H9 (cell line): ENCODE measurements around the gene SFXN5. TPM values are rescaled to one million over a fixed set of nuclear protein-coding genes. Genes with fewer than 3 reads are reported as not detected.
A peak's percentile ranks its signal among the peaks of the same experiment; 100 is the strongest.

Experiments used
- DNase-seq: peaks from one replicate; pipeline ENCODE4 v3.0.0-alpha.2; 2017
- H2AFZ ChIP-seq: one replicate; pipeline ENCODE4 v1.6.1; 2013; ENCODE audit warnings: mild to moderate bottlenecking, low read length, control low read depth, moderate library complexity
- H2AK5ac ChIP-seq: 2 replicates; pipeline ENCODE4 v1.6.1; 2013; ENCODE audit warnings: low read length, control low read depth, mixed read lengths; ENCODE audit not compliant: insufficient read length
- H2BK120ac ChIP-seq: one replicate; pipeline ENCODE4 v1.6.1; 2013; ENCODE audit warnings: low read depth, mild to moderate bottlenecking, low read length, control low read depth, inconsistent platforms; ENCODE audit not compliant: poor library complexity, severe bottlenecking
- H2BK12ac ChIP-seq: 2 replicates; pipeline ENCODE4 v1.6.1; 2013; ENCODE audit warnings: low read length, control low read depth, mixed read lengths, low read depth; ENCODE audit not compliant: insufficient read length
- H2BK15ac ChIP-seq: 2 replicates; pipeline ENCODE4 v1.6.1; 2013; ENCODE audit warnings: low read depth, low read length, control low read depth
- H2BK20ac ChIP-seq: one replicate; pipeline ENCODE4 v1.6.1; 2013; ENCODE audit warnings: low read depth, mild to moderate bottlenecking, low read length, control low read depth, inconsistent platforms; ENCODE audit not compliant: poor library complexity, severe bottlenecking
- H2BK5ac ChIP-seq: 2 replicates; pipeline ENCODE4 v1.6.1; 2013; ENCODE audit warnings: low read length, control low read depth, mixed read lengths; ENCODE audit not compliant: insufficient read length
- H3K14ac ChIP-seq: 2 replicates; pipeline ENCODE4 v1.6.1; 2013; ENCODE audit warnings: low read length, control low read depth; ENCODE audit not compliant: insufficient read depth
- H3K18ac ChIP-seq: 2 replicates; pipeline ENCODE4 v1.6.1; 2013; ENCODE audit warnings: low read depth, mild to moderate bottlenecking, mixed read lengths, low read length, control low read depth; ENCODE audit not compliant: insufficient read length
- H3K23ac ChIP-seq: 2 replicates; pipeline ENCODE4 v1.6.1; 2013; ENCODE audit warnings: low read length, control low read depth, mixed read lengths, low read depth; ENCODE audit not compliant: insufficient read length
- H3K23me2 ChIP-seq: 2 replicates; pipeline ENCODE4 v1.6.1; 2013; ENCODE audit warnings: low read depth, mild to moderate bottlenecking, mixed read lengths, low read length, control low read depth; ENCODE audit not compliant: insufficient read length, poor library complexity, severe bottlenecking
- H3K27ac ChIP-seq: 2 replicates; pipeline ENCODE4 v1.5.1; 2013; ENCODE audit warnings: low read length, control low read depth, mixed read lengths, low read depth; ENCODE audit not compliant: insufficient read length
- H3K27me3 ChIP-seq: 2 replicates; pipeline ENCODE4 v1.6.1; 2013; ENCODE audit warnings: low read length, control low read depth, inconsistent platforms; ENCODE audit not compliant: insufficient read depth
- H3K4ac ChIP-seq: 2 replicates; pipeline ENCODE4 v1.6.1; 2013; ENCODE audit warnings: low read depth, mild to moderate bottlenecking, control low read depth, inconsistent platforms, low read length, moderate library complexity
- H3K4me1 ChIP-seq: 2 replicates; pipeline ENCODE4 v1.6.1; 2013; ENCODE audit warnings: low read length, control low read depth, inconsistent platforms; ENCODE audit not compliant: insufficient read depth
- H3K4me2 ChIP-seq: 2 replicates; pipeline ENCODE4 v1.6.1; 2013; ENCODE audit warnings: low read length, control low read depth, mixed read lengths; ENCODE audit not compliant: insufficient read length, insufficient read depth
- H3K56ac ChIP-seq: 2 replicates; pipeline ENCODE4 v1.6.1; 2013; ENCODE audit warnings: low read depth, mild to moderate bottlenecking, mixed read lengths, low read length, control low read depth; ENCODE audit not compliant: insufficient read length
- H3K79me1 ChIP-seq: 2 replicates; pipeline ENCODE4 v1.6.1; 2013; ENCODE audit warnings: low read depth, mild to moderate bottlenecking, moderate library complexity, low read length, control low read depth, inconsistent platforms; ENCODE audit not compliant: insufficient read depth, poor library complexity, severe bottlenecking
- H3K79me2 ChIP-seq: 2 replicates; pipeline ENCODE4 v1.6.1; 2013; ENCODE audit warnings: low read length, control low read depth, inconsistent platforms; ENCODE audit not compliant: insufficient read depth
- H3K9ac ChIP-seq: 2 replicates; pipeline ENCODE4 v1.6.1; 2013; ENCODE audit warnings: low read length, control low read depth, mixed read lengths; ENCODE audit not compliant: insufficient read length; ENCODE audit errors: extremely low read depth
- H3K9me3 ChIP-seq: one replicate; pipeline ENCODE4 v1.6.1; 2013; ENCODE audit warnings: low read depth, low read length, inconsistent platforms; ENCODE audit not compliant: control insufficient read depth
- H3T11ph ChIP-seq: one replicate; pipeline ENCODE4 v1.6.1; 2013; ENCODE audit warnings: mild to moderate bottlenecking, low read length, control low read depth, inconsistent platforms
- H4K20me1 ChIP-seq: one replicate; pipeline ENCODE4 v1.6.1; 2013; ENCODE audit not compliant: control insufficient read depth, insufficient read length, insufficient read depth
- H4K5ac ChIP-seq: 2 replicates; pipeline ENCODE4 v1.6.1; 2013; ENCODE audit warnings: low read depth, mild to moderate bottlenecking, mixed read lengths, low read length, control low read depth; ENCODE audit not compliant: insufficient read length
- H4K8ac ChIP-seq: replicated peaks from 2 replicates; pipeline ENCODE4 v1.6.1; 2013; ENCODE audit warnings: low read length, control low read depth, mixed read lengths, low read depth; ENCODE audit not compliant: insufficient read length
- H4K91ac ChIP-seq: 2 replicates; pipeline ENCODE4 v1.6.1; 2013; ENCODE audit warnings: low read depth, mild to moderate bottlenecking, moderate library complexity, mixed read lengths, low read length, control low read depth; ENCODE audit not compliant: insufficient read length
- H3K27ac Mint-ChIP-seq, 3 experiments: 2 replicates in 2 of 3; 3 replicates in 1 of 3; pipeline ENCODE4 v1.8.0; 2020 to 2021; ENCODE audit warnings: mixed read lengths in 3 of 3, mild to moderate bottlenecking in 1 of 3, moderate library complexity in 1 of 3
- H3K27me3 Mint-ChIP-seq: 2 replicates; pipeline ENCODE4 v1.8.0; 2021; ENCODE audit warnings: low read depth, mild to moderate bottlenecking, moderate library complexity, mixed read lengths
- H3K36me3 Mint-ChIP-seq, 3 experiments: 2 replicates in 2 of 3; 3 replicates in 1 of 3; pipeline ENCODE4 v1.8.0; 2020 to 2021; ENCODE audit warnings: low read depth in 3 of 3, mixed read lengths in 3 of 3; ENCODE audit not compliant: insufficient read depth in 1 of 3
- H3K4me1 Mint-ChIP-seq, 2 experiments: 2 replicates each; pipeline ENCODE4 v1.8.0; 2020; ENCODE audit warnings: mixed read lengths in 2 of 2
- H3K4me3 Mint-ChIP-seq, 2 experiments: 2 replicates in 1 of 2; 3 replicates in 1 of 2; pipeline ENCODE4 v1.8.0; 2020 to 2021; ENCODE audit warnings: mild to moderate bottlenecking in 2 of 2, mixed read lengths in 2 of 2, moderate library complexity in 1 of 2
- H3K9me3 Mint-ChIP-seq, 2 experiments: 2 replicates in 1 of 2; 3 replicates in 1 of 2; pipeline ENCODE4 v1.8.0; 2020; ENCODE audit warnings: mild to moderate bottlenecking in 2 of 2, mixed read lengths in 2 of 2, moderate library complexity in 1 of 2
- WGBS: extraction: QIAGEN DNeasy Blood & Tissue Kit; methylation state at CpG from one replicate; pipeline ENCODE4 v1.1.7; 2013; ENCODE audit warnings: missing lambda C conversion rate, low lambda C conversion rate, mixed read lengths; ENCODE audit not compliant: insufficient read length; ENCODE audit errors: extremely low coverage; 5-methylcytosine and 5-hydroxymethylcytosine counted together
- total RNA-seq: library from RNA; stranded (reverse); gene quantifications from 2 replicates; pipeline ENCODE4 v1.2.1, GENCODE V29; 2021
- TF ChIP-seq, protein P1 (sequence below): fragments of 200-600 bp; sonication (generic); conservative IDR thresholded peaks from 3 replicates; pipeline ENCODE4 v1.8.0; 2021; ENCODE audit warnings: antibody characterized with exemption, mild to moderate bottlenecking

The SFXN5 gene
- total RNA-seq, 1 experiment from 2014 or later = 30.9 TPM

DNA sequence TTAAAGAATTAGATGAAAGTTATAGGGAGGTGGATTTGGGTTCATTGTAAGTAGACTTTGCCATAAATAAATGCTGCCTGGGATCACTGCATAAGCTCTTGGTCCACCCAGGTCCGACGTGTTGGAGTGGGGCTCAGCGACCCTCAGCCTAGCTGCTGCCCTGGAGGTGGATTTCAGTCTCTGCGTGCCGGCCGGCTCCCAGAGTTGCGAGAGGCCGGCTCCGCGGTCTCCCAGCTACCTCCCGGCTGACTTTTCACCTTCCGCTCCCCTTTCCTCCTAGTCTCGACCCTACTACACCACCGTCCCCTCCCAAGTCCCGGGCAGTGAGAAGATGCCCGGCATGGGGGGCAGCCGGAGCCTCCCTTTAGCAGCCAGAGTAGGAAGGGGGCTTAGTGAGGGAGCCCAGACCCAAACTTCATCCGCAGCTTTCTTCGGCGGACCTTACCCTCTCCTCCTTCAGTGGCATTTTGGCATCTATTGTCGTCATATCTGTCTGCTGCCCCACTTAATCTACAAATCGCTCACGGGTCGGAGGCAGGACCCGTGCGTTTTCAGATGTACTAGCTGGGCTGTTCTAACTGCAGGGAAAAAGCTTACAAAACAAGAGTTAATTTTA is 146.1 kb downstream of the SFXN5 start:
- peak overlapping the region; percentile 3 to 74; a peak in 3 of 5 replicates for H3K4me3 Mint-ChIP-seq
- Histone ChIP-seq H3K27me3 (peaks cover 83% of the 10 kb centered on the region), H3K9ac (no peak overlapping the region), H4K5ac (no peak overlapping the region), H2BK5ac (no peak overlapping the region), H3K14ac (no peak overlapping the region), H3K23me2 (peaks cover 16% of the 10 kb centered on the region), H3K27ac (no peak overlapping the region), H4K8ac (no peak overlapping the region), H4K91ac (no peak overlapping the region), H3K56ac (no peak overlapping the region), H3K18ac (no peak overlapping the region), H2BK120ac (no peak overlapping the region), H3K23ac (no peak overlapping the region), H2AFZ (no peak overlapping the region), H3K4me2 (peak overlapping the region; percentile 51), H3K79me2 (no peaks in the 10 kb centered on the region), H2BK15ac (no peak overlapping the region), H2AK5ac (no peak overlapping the region), H3K4ac (no peak overlapping the region), H3K4me1 (no peaks in the 10 kb centered on the region), H4K20me1 (no peaks in the 10 kb centered on the region), H3K9me3 (no peaks in the 10 kb centered on the region), H3T11ph (no peak overlapping the region), H2BK20ac (no peak overlapping the region), H3K79me1 (no peaks in the 10 kb centered on the region), H2BK12ac (no peak overlapping the region)
- H3K27ac Mint-ChIP-seq = no peak overlapping the region; a peak in 1 of 7 replicates
- no CpG with 5 or more reads among the region's 26 CpGs for WGBS
- TF ChIP-seq, protein P1, sequence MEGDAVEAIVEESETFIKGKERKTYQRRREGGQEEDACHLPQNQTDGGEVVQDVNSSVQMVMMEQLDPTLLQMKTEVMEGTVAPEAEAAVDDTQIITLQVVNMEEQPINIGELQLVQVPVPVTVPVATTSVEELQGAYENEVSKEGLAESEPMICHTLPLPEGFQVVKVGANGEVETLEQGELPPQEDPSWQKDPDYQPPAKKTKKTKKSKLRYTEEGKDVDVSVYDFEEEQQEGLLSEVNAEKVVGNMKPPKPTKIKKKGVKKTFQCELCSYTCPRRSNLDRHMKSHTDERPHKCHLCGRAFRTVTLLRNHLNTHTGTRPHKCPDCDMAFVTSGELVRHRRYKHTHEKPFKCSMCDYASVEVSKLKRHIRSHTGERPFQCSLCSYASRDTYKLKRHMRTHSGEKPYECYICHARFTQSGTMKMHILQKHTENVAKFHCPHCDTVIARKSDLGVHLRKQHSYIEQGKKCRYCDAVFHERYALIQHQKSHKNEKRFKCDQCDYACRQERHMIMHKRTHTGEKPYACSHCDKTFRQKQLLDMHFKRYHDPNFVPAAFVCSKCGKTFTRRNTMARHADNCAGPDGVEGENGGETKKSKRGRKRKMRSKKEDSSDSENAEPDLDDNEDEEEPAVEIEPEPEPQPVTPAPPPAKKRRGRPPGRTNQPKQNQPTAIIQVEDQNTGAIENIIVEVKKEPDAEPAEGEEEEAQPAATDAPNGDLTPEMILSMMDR = no peak
- peak; percentile 46 for DNase-seq
- H3K4me1 Mint-ChIP-seq = peaks cover 16 to 22% of the 10 kb centered on the region in 2 experiments
- H3K27me3 Mint-ChIP-seq = no peaks in the 10 kb centered on the region
- peaks cover 0 to 7% (median 5%) of the 10 kb centered on the region in 3 experiments; a peak in 3 of 7 replicates for H3K36me3 Mint-ChIP-seq
- H3K9me3 Mint-ChIP-seq = peaks cover 0 to 2% of the 10 kb centered on the region in 2 experiments; a peak in 2 of 5 replicates
